ENCODE data around the gene PPY. TPM values are rescaled to one million over a fixed set of nuclear protein-coding genes. Genes with fewer than 3 reads are reported as not detected.

The PPY gene
- total RNA-seq, 1 donor from 2014 or later = not detected

- peaks cover 19% of the 10 kb centered on the region for H3K27me3 Mint-ChIP-seq (ENCODE audit: low read depth)
- H3K4me1 Mint-ChIP-seq = peaks cover 24% of the 10 kb centered on the region
- no peaks in the 10 kb centered on the region for H3K36me3 Mint-ChIP-seq (ENCODE audit: low read depth)
- TF ChIP-seq, protein P1, sequence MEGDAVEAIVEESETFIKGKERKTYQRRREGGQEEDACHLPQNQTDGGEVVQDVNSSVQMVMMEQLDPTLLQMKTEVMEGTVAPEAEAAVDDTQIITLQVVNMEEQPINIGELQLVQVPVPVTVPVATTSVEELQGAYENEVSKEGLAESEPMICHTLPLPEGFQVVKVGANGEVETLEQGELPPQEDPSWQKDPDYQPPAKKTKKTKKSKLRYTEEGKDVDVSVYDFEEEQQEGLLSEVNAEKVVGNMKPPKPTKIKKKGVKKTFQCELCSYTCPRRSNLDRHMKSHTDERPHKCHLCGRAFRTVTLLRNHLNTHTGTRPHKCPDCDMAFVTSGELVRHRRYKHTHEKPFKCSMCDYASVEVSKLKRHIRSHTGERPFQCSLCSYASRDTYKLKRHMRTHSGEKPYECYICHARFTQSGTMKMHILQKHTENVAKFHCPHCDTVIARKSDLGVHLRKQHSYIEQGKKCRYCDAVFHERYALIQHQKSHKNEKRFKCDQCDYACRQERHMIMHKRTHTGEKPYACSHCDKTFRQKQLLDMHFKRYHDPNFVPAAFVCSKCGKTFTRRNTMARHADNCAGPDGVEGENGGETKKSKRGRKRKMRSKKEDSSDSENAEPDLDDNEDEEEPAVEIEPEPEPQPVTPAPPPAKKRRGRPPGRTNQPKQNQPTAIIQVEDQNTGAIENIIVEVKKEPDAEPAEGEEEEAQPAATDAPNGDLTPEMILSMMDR (conservative IDR thresholded peaks at IDR 0.05) = no peak
- H3K9me3 Mint-ChIP-seq = no peaks in the 10 kb centered on the region
- H3K4me3 Mint-ChIP-seq = peak within 1 kb of the TSS; percentile 86
- H3K27ac Mint-ChIP-seq (ENCODE audit: unreplicated experiment) = peak within 1 kb of the TSS; percentile 87
- DNase-seq (ENCODE audit: low read depth, low spot score) = peak; percentile 77
Observed at GRCh38 chr17:43907425-43907981, 34.8 kb downstream of the PPY start, which contains the start of gene MPP2. TSS of gene MPP2 (minus strand) at chr17:43907536. CDS start at chr17:43904460, 3,076 bp downstream.

DNA sequence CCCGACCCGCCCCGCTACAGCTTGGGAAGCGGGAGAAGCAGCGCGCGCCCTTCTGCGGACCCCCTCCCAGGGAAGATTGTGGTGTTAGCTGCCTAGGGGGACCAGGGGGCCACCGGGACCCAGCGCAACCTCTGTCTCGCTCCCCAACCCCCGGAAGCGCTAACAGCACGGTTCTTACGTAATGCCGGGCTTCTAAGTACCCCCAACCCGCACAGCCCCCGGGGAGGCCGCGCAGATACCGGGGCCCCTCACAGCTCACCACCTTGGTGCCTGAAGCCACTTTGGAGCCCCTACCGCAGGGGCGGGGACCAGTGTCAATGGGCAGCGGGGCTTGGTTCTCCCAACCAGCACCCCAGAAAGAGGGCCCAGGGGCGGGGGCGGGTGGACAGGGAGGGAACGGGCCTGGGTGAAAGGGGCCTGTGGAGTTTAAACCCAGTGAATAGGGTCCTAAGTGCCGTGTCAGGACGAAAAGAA is 35.3 kb downstream of the PPY start:
- TF ChIP-seq, protein P1 (conservative IDR thresholded peaks at IDR 0.05) = no peak
- Mint-ChIP-seq H3K9me3 (no peaks in the 10 kb centered on the region), H3K36me3 (ENCODE audit: low read depth) (no peaks in the 10 kb centered on the region), H3K27me3 (ENCODE audit: low read depth) (peaks cover 19% of the 10 kb centered on the region), H3K27ac (ENCODE audit: unreplicated experiment) (peak overlapping the region; percentile 79), H3K4me1 (peaks cover 26% of the 10 kb centered on the region), H3K4me3 (peak overlapping the region; percentile 86)
- DNase-seq (ENCODE audit: low read depth, low spot score) = no peak

DNA sequence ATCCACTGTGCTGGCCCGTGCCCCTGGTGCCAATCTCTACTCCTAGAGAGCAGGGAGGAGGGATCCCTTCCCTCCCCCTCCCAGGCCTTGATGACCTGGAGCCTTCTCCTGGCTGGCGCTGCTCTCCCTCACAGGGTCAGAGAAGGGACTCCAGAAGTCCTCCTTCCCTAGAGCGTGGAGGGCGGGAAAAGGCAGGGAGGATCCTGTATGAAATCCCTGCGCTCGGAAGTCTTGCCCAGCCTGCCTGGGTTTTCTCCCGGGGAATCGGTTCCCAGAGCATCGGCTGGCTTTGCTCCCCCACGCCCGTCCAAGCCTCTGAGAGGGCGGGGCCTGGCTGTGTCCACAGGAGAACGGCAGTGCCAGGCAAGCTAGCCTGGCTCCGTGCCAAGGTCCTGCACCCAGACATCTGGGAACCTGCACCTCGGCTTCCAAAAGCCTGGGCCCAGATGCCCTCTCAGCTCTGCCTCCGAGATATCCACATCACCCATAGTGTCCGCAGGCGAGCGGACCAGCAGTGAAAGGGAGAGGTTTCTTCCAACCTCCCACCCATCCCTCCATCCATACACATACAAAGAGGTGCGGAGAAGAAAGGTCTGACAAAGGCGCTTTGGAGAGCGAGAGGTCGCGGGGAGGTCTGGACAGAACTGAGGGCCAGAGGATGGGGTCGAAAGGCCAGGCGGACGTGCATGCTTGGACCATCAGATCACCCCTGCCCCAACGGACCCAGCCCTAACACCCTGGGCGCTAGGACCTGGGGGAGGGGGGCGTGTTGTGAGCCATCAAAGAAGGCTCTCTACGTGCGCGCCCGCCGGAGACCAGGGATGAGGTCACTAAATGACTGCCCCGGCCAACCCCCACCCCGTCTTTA is 36.1 kb downstream of the PPY start:
- H3K27ac Mint-ChIP-seq (ENCODE audit: unreplicated experiment) = peak overlapping the region; percentile 79
- no peaks in the 10 kb centered on the region for H3K36me3 Mint-ChIP-seq (ENCODE audit: low read depth)
- H3K4me1 Mint-ChIP-seq = peaks cover 34% of the 10 kb centered on the region
- H3K9me3 Mint-ChIP-seq = no peaks in the 10 kb centered on the region
- peak; percentile 61 for DNase-seq (ENCODE audit: low read depth, low spot score)
- TF ChIP-seq, protein P1 (conservative IDR thresholded peaks at IDR 0.05) = no peak
- peak overlapping the region; percentile 86 for H3K4me3 Mint-ChIP-seq
- H3K27me3 Mint-ChIP-seq (ENCODE audit: low read depth) = peaks cover 19% of the 10 kb centered on the region

DNA sequence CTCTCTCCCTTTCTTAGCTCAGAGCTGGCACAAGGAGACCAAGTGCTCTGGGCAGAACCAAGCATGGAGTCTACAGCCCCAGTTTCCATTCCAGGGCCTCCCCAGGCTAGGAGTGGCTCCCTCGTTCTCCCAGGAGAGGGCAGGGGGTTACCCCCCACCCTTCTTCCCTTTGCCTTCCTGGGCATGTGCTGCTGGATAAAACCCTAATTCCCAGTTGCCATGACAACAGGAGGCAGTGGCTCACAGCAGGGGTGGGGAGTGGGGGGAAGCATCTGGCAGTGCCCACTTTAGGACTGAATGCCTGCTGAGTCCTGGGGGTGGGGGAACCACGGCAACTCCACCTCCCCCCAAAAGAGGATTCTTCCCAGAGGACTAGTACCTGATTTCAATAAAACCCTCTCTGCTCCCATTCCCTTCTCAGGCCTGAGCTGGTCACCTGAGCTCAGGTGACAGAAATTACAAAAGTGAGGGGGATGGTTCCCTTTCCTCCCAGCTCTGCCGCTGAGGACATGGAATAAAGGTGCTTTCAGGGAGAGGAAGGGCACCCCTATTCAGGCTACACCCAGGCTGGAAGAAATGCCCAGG is 36.8 kb downstream of the PPY start:
- TF ChIP-seq, protein P1 (conservative IDR thresholded peaks at IDR 0.05) = no peak
- H3K9me3 Mint-ChIP-seq = no peaks in the 10 kb centered on the region
- no peak for DNase-seq (ENCODE audit: low read depth, low spot score)
- H3K27me3 Mint-ChIP-seq (ENCODE audit: low read depth) = peaks cover 19% of the 10 kb centered on the region
- H3K4me1 Mint-ChIP-seq = peaks cover 41% of the 10 kb centered on the region
- H3K27ac Mint-ChIP-seq (ENCODE audit: unreplicated experiment) = no peak overlapping the region
- H3K4me3 Mint-ChIP-seq = peak overlapping the region; percentile 86
- H3K36me3 Mint-ChIP-seq (ENCODE audit: low read depth) = no peaks in the 10 kb centered on the region

GRCh38 chr17:43901861-43902589 is 40.3 kb downstream of the PPY start:
- Mint-ChIP-seq H3K4me3 (peak overlapping the region; percentile 90), H3K27ac (ENCODE audit: unreplicated experiment) (no peak overlapping the region), H3K4me1 (peaks cover 49% of the 10 kb centered on the region), H3K27me3 (ENCODE audit: low read depth) (peaks cover 3% of the 10 kb centered on the region), H3K36me3 (ENCODE audit: low read depth) (no peaks in the 10 kb centered on the region), H3K9me3 (no peaks in the 10 kb centered on the region)
- no peak for DNase-seq (ENCODE audit: low read depth, low spot score)
- TF ChIP-seq, protein P1 (conservative IDR thresholded peaks at IDR 0.05) = no peak

All from neural crest cell (in vitro differentiated cells).